ENCODE results near the gene MLNR. TPM values are rescaled to one million over a fixed set of nuclear protein-coding genes. Genes with fewer than 3 reads are reported as not detected.

The MLNR gene
- total RNA-seq, 4 donors from 2014 or later: not detected

DNA sequence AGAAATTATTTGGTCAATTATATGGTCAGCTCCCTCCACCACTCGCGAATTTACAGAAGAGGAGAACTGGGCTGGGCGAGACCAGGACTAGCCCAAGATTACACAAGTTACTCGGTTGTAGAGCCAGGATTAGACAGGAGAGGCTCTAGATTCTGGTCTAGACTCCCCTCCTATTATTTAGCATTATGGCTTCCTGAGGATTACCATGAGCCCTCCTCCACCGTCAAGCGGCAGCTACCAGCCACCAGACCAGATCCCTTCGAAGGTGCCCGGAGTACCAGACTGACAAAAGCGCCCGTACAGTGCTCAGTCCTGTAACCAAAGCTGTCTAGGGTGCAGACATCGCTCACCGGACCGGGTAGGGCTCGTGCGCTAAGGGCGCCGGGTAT is 497 bp upstream of the MLNR start:
- in situ Hi-C loops (cut with MboI; ENCODE audit: low sequenced_read_pairs in 4 of 4) (no loop called here), intact Hi-C loops (cut with DNase I; ENCODE audit: low total_unique reads) (no loop called here)
- H3K9me3 ChIP-seq: no peaks in the 10 kb centered on the region
- TF ChIP-seq POLR2A (IDR thresholded peaks at IDR 0.05) (no peak), CTCF (IDR thresholded peaks at IDR 0.05 in 4 of 5, conservative IDR thresholded peaks at IDR 0.05 in 1 of 5) (no peak)
- ATAC-seq (no peak), DNase-seq (no peak)
- no peak overlapping the region for H3K27ac ChIP-seq
- H3K4me3 ChIP-seq: peak overlapping the region; percentile 9 to 43 (median 34)
- peaks cover 36 to 47% (median 46%) of the 10 kb centered on the region in 3 donors for H3K27me3 ChIP-seq
- H3K36me3 ChIP-seq: no peaks in the 10 kb centered on the region
- no peaks in the 10 kb centered on the region for H3K4me1 ChIP-seq

DNA sequence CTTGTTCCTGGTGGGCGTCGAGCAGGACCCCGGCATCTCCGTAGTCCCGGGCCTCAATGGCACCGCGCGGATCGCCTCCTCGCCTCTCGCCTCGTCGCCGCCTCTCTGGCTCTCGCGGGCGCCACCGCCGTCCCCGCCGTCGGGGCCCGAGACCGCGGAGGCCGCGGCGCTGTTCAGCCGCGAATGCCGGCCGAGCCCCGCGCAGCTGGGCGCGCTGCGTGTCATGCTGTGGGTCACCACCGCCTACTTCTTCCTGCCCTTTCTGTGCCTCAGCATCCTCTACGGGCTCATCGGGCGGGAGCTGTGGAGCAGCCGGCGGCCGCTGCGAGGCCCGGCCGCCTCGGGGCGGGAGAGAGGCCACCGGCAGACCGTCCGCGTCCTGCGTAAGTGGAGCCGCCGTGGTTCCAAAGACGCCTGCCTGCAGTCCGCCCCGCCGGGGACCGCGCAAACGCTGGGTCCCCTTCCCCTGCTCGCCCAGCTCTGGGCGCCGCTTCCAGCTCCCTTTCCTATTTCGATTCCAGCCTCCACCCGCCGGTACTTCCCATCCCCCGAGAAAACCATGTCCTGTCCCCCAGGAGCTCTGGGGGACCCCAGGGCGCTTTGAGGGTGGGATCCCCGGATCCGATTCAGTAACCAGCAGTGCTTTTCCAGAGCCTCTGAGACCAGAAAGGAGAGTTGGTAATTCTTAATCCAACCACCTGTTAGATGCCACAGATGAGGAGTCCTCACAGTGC is 885 bp downstream of the MLNR start:
- Histone ChIP-seq H3K9me3 (no peaks in the 10 kb centered on the region), H3K36me3 (no peaks in the 10 kb centered on the region), H3K4me3 (peak overlapping the region; percentile 22 to 43 (median 30)), H3K27ac (no peak overlapping the region), H3K27me3 (peaks cover 36 to 47% (median 46%) of the 10 kb centered on the region in 3 donors), H3K4me1 (no peaks in the 10 kb centered on the region)
- intact Hi-C loops (cut with DNase I; ENCODE audit: low total_unique reads): no loop called here
- TF ChIP-seq CTCF (IDR thresholded peaks at IDR 0.05 in 4 of 5, conservative IDR thresholded peaks at IDR 0.05 in 1 of 5) (no peak), POLR2A (IDR thresholded peaks at IDR 0.05) (no peak)
- DNase-seq (no peak), ATAC-seq (no peak)
- in situ Hi-C loops (cut with MboI; ENCODE audit: low sequenced_read_pairs in 4 of 4): no loop called here

DNA sequence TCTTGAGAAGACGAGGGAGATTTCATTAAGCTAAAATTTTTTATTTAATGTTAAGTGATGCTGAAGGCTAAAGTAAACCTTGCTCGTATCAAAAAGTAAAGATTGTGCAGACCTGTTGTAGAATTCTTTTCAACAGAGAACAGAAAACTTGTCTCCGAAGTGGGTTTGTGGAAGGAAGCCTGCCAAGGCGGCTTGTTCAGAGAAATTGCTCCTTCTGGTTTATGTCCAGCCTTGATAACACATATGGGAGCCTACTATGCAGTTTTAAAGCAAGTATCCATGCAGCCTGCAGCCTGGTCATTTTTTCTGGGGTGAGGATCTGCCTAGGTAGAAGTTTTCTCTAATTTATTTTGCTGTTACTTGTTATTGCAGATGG is 1.4 kb downstream of the MLNR start:
- ATAC-seq: no peak
- DNase-seq: no peak
- Histone ChIP-seq H3K4me3 (no peak overlapping the region), H3K4me1 (no peaks in the 10 kb centered on the region), H3K27me3 (peaks cover 36 to 47% (median 46%) of the 10 kb centered on the region in 3 donors), H3K36me3 (no peaks in the 10 kb centered on the region), H3K27ac (no peak overlapping the region), H3K9me3 (no peaks in the 10 kb centered on the region)
- in situ Hi-C loops (cut with MboI; ENCODE audit: low sequenced_read_pairs in 4 of 4): no loop called here
- TF ChIP-seq POLR2A (IDR thresholded peaks at IDR 0.05): no peak
- no peak for TF ChIP-seq CTCF (IDR thresholded peaks at IDR 0.05 in 4 of 5, conservative IDR thresholded peaks at IDR 0.05 in 1 of 5)
- intact Hi-C loops (cut with DNase I; ENCODE audit: low total_unique reads): no loop called here

- intact Hi-C loops (cut with DNase I; ENCODE audit: low total_unique reads): no loop called here
- H3K4me3 ChIP-seq: no peak overlapping the region
Observed at GRCh38 chr13:49225223-49226042, 5.3 kb downstream of the MLNR start.

More at GRCh38 chr13:49225223-49226042, 5.3 kb downstream of the MLNR start:
- DNase-seq (no peak), ATAC-seq (peak; percentile 44 to 75)
- Histone ChIP-seq H3K27me3 (peaks cover 14 to 24% (median 24%) of the 10 kb centered on the region in 3 donors), H3K9me3 (no peaks in the 10 kb centered on the region), H3K36me3 (no peaks in the 10 kb centered on the region), H3K27ac (no peak overlapping the region), H3K4me1 (no peaks in the 10 kb centered on the region)
- no peak for TF ChIP-seq CTCF (IDR thresholded peaks at IDR 0.05 in 4 of 5, conservative IDR thresholded peaks at IDR 0.05 in 1 of 5)
- no peak for TF ChIP-seq POLR2A (IDR thresholded peaks at IDR 0.05)
- in situ Hi-C loops (cut with MboI; ENCODE audit: low sequenced_read_pairs in 4 of 4): no loop called here
